ENCODE measurements around the gene CCL14. TPM values are rescaled to one million over a fixed set of nuclear protein-coding genes. Genes with fewer than 3 reads are reported as not detected.

The CCL14 gene
- total and polyA plus RNA-seq, 2 of the 13 experiments (the other 11 are each of a cell fraction or from before 2014, with no cell fraction given) = 1.1 to 1.7 TPM

- TF ChIP-seq TFE3 (CRISPR knock-in tag; IDR thresholded peaks at IDR 0.05) = peak; percentile 67
- TF ChIP-seq ZNF296 (CRISPR knock-in tag; conservative IDR thresholded peaks at IDR 0.05) = 0 out of 2 replicates have a peak, but pooled peaks have one; percentile 19
- no peak for TF ChIP-seq USF2 (IDR thresholded peaks at IDR 0.05; ENCODE audit: low read depth, low read length)
- TF ChIP-seq USF2 (CRISPR knock-in tag; IDR thresholded peaks at IDR 0.05; ENCODE audit: borderline replicate concordance) = no peak
- peak; percentile 100 for TF ChIP-seq KDM6A (CRISPR knock-in tag; IDR thresholded peaks at IDR 0.05; ENCODE audit: low read depth)
- peak; percentile 88 for TF ChIP-seq ZNF614 (CRISPR knock-in tag; IDR thresholded peaks at IDR 0.05; ENCODE audit: borderline replicate concordance)
- TF ChIP-seq MXI1 (IDR thresholded peaks at IDR 0.05; ENCODE audit: borderline replicate concordance, low read depth, low read length) = peak; percentile 66; the same call in 1 of the 3 replicates
- no peak for TF ChIP-seq PRPF4 (IDR thresholded peaks at IDR 0.05; ENCODE audit: low read depth, low read length, poor library complexity, severe bottlenecking)
- peak; percentile 90; the same call in 1 of the 2 replicates for TF ChIP-seq ZNF788 (CRISPR knock-in tag; IDR thresholded peaks at IDR 0.05; ENCODE audit: borderline replicate concordance)
- TF ChIP-seq NCOR1 (IDR thresholded peaks at IDR 0.05; ENCODE audit: borderline replicate concordance, low read length) = peak; percentile 100
- TF ChIP-seq SOX13 (IDR thresholded peaks at IDR 0.05) = peak; percentile 92
- peak in 1 of 2 experiments; percentile 94; a peak in 2 of 4 replicates for TF ChIP-seq SOX13 (CRISPR knock-in tag; conservative IDR thresholded peaks at IDR 0.05 in 1 of 2, IDR thresholded peaks at IDR 0.05 in 1 of 2)
- peak; percentile 45; the same call in 1 of the 2 replicates for TF ChIP-seq JDP2 (CRISPR knock-in tag; IDR thresholded peaks at IDR 0.05; ENCODE audit: borderline replicate concordance)
- peak; percentile 99 for TF ChIP-seq PHF21A (CRISPR knock-in tag; IDR thresholded peaks at IDR 0.05)
- TF ChIP-seq ZNF432 (CRISPR knock-in tag; IDR thresholded peaks at IDR 0.05; ENCODE audit: borderline replicate concordance) = no peak
- peak; percentile 85 for TF ChIP-seq FOXK2 (IDR thresholded peaks at IDR 0.05)
- peak; percentile 21; the same call in 1 of the 2 replicates for TF ChIP-seq CTCF (CRISPR knock-in tag; IDR thresholded peaks at IDR 0.05)
Measured at GRCh38 chr17:35973333-35974260, 12.9 kb downstream of the CCL14 start (continued).
